ENCODE data around the gene LINS1.

DNA sequence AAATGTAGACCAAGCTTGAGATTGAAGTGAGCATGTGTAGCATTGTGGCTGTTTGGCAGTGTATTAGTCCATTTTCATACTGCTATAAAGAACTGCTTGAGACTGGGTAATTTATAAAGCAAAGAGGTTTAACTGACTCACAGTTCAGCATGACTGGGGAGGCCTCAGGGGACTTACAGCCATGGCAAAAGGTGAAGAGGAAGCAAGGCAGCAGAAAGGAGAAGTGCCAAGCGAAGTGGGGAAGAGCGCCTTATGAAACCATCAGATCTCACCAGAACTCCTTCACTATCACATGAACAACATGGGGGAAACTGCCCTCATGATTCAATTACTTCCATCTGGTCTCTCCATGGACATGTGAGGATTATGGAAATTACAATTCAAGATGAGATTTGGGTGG is 64.7 kb downstream of the LINS1 start:
- TF ChIP-seq POLR2AphosphoS5 (IDR thresholded peaks at IDR 0.05) (no peak), CTCF (IDR thresholded peaks at IDR 0.05; ENCODE audit: poor library complexity, severe bottlenecking) (no peak), EZH2 (IDR thresholded peaks at IDR 0.05; ENCODE audit: borderline replicate concordance, insufficient read depth, low read length, poor library complexity, severe bottlenecking) (no peak), SMC3 (conservative IDR thresholded peaks at IDR 0.05; ENCODE audit: poor library complexity) (no peak), RAD21 (conservative IDR thresholded peaks at IDR 0.05) (no peak), TAF1 (IDR thresholded peaks at IDR 0.05; ENCODE audit: low read depth) (no peak)
